Transverse colon (tissue), 4 donors: ENCODE results near the gene DGAT2. TPM values are rescaled to one million over a fixed set of nuclear protein-coding genes. Genes with fewer than 3 reads are reported as not detected.

Experiments used
- DNase-seq: peaks from one replicate; pipeline ENCODE4 v3.0.0-alpha.2; 2019
- H3K27ac ChIP-seq, 4 donors: fragments of 200-600 bp; sonication (generic); 2 replicates each; pipeline ENCODE4 v1.5.1; 2016 to 2018; ENCODE audit warnings: inconsistent platforms in 4 of 4
- H3K27me3 ChIP-seq: fragments of 200-600 bp; sonication (generic); 2 replicates; pipeline ENCODE4 v1.5.1; 2017; ENCODE audit warnings: inconsistent platforms
- H3K36me3 ChIP-seq, 4 donors: fragments of 200-600 bp; sonication (generic); 2 replicates each; pipeline ENCODE4 v1.5.1; 2017 to 2019; ENCODE audit warnings: inconsistent platforms in 4 of 4
- H3K4me1 ChIP-seq, 4 donors: fragments of 200-600 bp; sonication (generic); 2 replicates each; pipeline ENCODE4 v1.5.1; 2017 to 2020; ENCODE audit warnings: inconsistent platforms in 4 of 4
- H3K4me3 ChIP-seq, 4 donors: fragments of 200-600 bp; sonication (generic); 1 replicate in 1 of 4; 2 replicates in 3 of 4; pipeline versions ENCODE4 v1.5.1 to v1.6.1; 2017 to 2019; ENCODE audit warnings: inconsistent platforms in 4 of 4
- H3K9me3 ChIP-seq, 2 donors: fragments of 200-600 bp; sonication (generic); 2 replicates each; pipeline ENCODE4 v1.5.1; 2017 to 2019; ENCODE audit warnings: inconsistent platforms in 2 of 2
- CTCF ChIP-seq, 5 experiments: fragments of 200-600 bp in 3 of 5; fragments of 450-650 bp in 2 of 5; sonication (generic) in 3 of 5; IDR thresholded peaks; 1 replicate in 2 of 5; 2 replicates in 3 of 5; pipeline ENCODE4 v1.5.1; 2016 to 2017; ENCODE audit warnings: antibody characterized with exemption in 5 of 5, inconsistent platforms in 3 of 5, mild to moderate bottlenecking in 2 of 5, moderate library complexity in 1 of 5
- EP300 ChIP-seq: sonication (generic); formaldehyde crosslinking; IDR thresholded peaks from one replicate; pipeline ENCODE4 v1.6.1; 2017; ENCODE audit warnings: antibody characterized with exemption, low read depth
- POLR2A ChIP-seq: fragments of 450-650 bp; IDR thresholded peaks from one replicate; pipeline ENCODE4 v1.6.1; 2016; ENCODE audit warnings: antibody characterized with exemption, mild to moderate bottlenecking, moderate library complexity
- POLR2AphosphoS5 ChIP-seq, 3 donors: sonication (generic); formaldehyde crosslinking; IDR thresholded peaks; one replicate each; pipeline ENCODE4 v1.6.1; 2016; ENCODE audit warnings: antibody characterized with exemption in 3 of 3
- WGBS, 2 donors: methylation state at CpG; one replicate each; pipeline ENCODE4 v1.1.5; 2018; ENCODE audit warnings: low coverage in 1 of 2; 5-methylcytosine and 5-hydroxymethylcytosine counted together
- in situ Hi-C, 4 donors: fragments of 200-750 bp; cut with MboI; loops; one replicate each; pipeline versions ENCODE4 v1.15.0 to v1.15.1; 2017; ENCODE audit warnings: low sequenced_read_pairs in 3 of 4, low pct_ligation_motif_present in 1 of 4, low pct_unique_long_range_greater_than_20kb in 1 of 4
- intact Hi-C: fragments of 100-400 bp; cut with DNase I; formaldehyde crosslinking; loops from one replicate; pipeline ENCODE4 v1.15.1; 2023; ENCODE audit warnings: low total_unique reads
- total RNA-seq, 4 donors: library from RNA; depleted of rRNA; stranded (reverse); fragments of >200 nt; gene quantifications; one replicate each; pipeline ENCODE4 v1.1.0, GENCODE V29; 2016

The DGAT2 gene
- total RNA-seq, 4 donors from 2014 or later: 3.3 to 3.7 TPM; not detected in 2

GRCh38 chr11:75800136-75800675 lies 31.6 kb downstream of the DGAT2 start:
- in situ Hi-C loops (loop anchor here in 2 of 4 donors (10.0 kb wide), 1 partner anchor 65 kb away; no protein-coding TSS in a partner anchor), intact Hi-C loops (loop anchor here (5.0 kb wide), 1 partner anchor 67 kb away; no protein-coding TSS in a partner anchor)

GRCh38 chr11:75800728-75801361 lies 32.3 kb downstream of the DGAT2 start:
- TF ChIP-seq POLR2A: no peak
- TF ChIP-seq EP300: no peak
- no peak for TF ChIP-seq POLR2AphosphoS5 (IDR thresholded peaks at IDR 0.05)
- TF ChIP-seq CTCF (IDR thresholded peaks at IDR 0.05): no peak
- 62 to 80% methylated on average over 1 to 6 of the region's 6 CpGs for WGBS, 2 donors
- H3K27ac ChIP-seq: no peak overlapping the region
- H3K9me3 ChIP-seq: no peaks in the 10 kb centered on the region
- H3K27me3 ChIP-seq: no peaks in the 10 kb centered on the region
- DNase-seq: no peak
- in situ Hi-C loops: loop anchor here in 2 of 4 donors (10.0 kb wide), 1 partner anchor 64 kb away; no protein-coding TSS in a partner anchor
- intact Hi-C loops: loop anchor here (5.0 kb wide), 1 partner anchor 66 kb away; no protein-coding TSS in a partner anchor
- no peaks in the 10 kb centered on the region for H3K36me3 ChIP-seq
- no peak overlapping the region for H3K4me3 ChIP-seq
- H3K4me1 ChIP-seq: no peaks in the 10 kb centered on the region

More at GRCh38 chr11:75800136-75800675, 31.6 kb downstream of the DGAT2 start:
- Histone ChIP-seq H3K27me3 (no peaks in the 10 kb centered on the region), H3K4me3 (no peak overlapping the region), H3K9me3 (no peaks in the 10 kb centered on the region), H3K27ac (no peak overlapping the region), H3K36me3 (no peaks in the 10 kb centered on the region), H3K4me1 (no peaks in the 10 kb centered on the region)
- TF ChIP-seq EP300 (no peak), POLR2AphosphoS5 (IDR thresholded peaks at IDR 0.05) (no peak), POLR2A (no peak), CTCF (IDR thresholded peaks at IDR 0.05) (no peak)
- no peak for DNase-seq
- 95% methylated on average over 8 of the region's 8 CpGs; no CpG with 5 or more reads in 1 of the 2 donors for WGBS, 2 donors

DNA sequence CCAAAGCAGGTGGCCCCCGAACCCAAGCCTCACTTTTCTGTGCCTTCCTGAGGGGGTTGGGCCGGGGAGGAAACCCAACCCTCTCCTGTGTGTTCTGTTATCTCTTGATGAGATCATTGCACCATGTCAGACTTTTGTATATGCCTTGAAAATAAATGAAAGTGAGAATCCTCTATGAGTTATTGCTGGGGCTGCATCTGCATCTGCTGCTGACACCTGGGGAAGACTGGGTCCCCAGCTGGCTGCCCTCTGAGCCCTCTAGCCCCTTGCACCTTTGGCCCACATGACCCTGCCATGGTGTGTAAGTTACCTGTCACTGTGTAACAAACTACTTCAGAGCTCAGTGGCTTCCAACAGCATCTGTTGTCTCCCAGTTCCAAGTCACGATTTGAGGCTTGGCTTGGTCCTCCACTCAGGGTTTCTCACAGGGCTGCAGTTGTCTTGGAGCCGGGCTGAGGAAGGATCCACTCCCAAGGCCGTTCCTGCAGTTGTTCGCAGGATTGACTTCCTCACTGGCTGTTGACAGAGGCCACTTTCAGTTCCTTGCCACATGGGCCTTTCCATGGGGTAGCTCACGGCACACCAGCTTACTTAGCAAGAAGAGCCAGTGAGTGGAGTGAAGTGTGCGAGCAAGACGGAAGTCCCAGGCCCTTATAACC lies 32.9 kb downstream of the DGAT2 start:
- Histone ChIP-seq H3K4me1 (no peaks in the 10 kb centered on the region), H3K27ac (no peak overlapping the region), H3K9me3 (no peaks in the 10 kb centered on the region), H3K27me3 (no peaks in the 10 kb centered on the region), H3K36me3 (no peaks in the 10 kb centered on the region), H3K4me3 (no peak overlapping the region)
- TF ChIP-seq CTCF (IDR thresholded peaks at IDR 0.05) (no peak), EP300 (no peak), POLR2AphosphoS5 (IDR thresholded peaks at IDR 0.05) (no peak)
- in situ Hi-C loops (loop anchor here in 2 of 4 donors (10.0 kb wide), 1 partner anchor 63 kb away; no protein-coding TSS in a partner anchor), intact Hi-C loops (loop anchor here (2.0 to 5.0 kb wide), 2 partner anchors 66 to 347 kb away; no protein-coding TSS in a partner anchor)
- peak; percentile 31 for DNase-seq
- 94% methylated on average over 9 of the region's 9 CpGs; no CpG with 5 or more reads in 1 of the 2 donors for WGBS, 2 donors
